HG03439 (cell line): ENCODE results near the gene DNAJC7.
"Not testable (repeated sequence)": the region's sequence is repeated elsewhere in the genome, so short reads cannot be mapped to it uniquely, and the experiment has no call there.

Experiments
- ATAC-seq: cut with Tn5 transposase; IDR thresholded peaks from one replicate; pipeline ENCODE4 v1.9.1; 2021; ENCODE audit warnings: mild to moderate bottlenecking, moderate library complexity; ENCODE audit not compliant: unreplicated experiment

Gene DNAJC7

GRCh38 chr17:42042598-42043319 is 25.5 kb upstream of the DNAJC7 start:
- no peak for ATAC-seq

DNA sequence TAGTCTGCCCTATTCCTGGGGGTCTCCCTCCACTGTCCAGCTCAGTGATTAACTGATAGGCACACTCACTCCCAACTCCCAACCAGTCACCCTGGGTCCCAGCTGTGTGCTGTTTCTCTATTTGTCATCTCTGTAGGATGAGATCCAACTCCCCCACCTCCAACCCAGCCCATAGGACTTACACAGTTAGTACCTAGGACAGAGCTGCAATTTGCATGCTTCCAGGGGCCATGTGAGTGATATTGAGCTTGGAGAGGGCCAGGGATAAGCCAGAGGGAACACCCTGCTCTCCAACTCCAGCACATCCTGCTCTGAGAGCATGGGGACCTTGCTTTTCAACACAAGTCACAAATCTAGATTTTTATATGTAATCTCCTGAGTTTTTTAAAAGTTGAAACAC is 24.4 kb upstream of the DNAJC7 start:
- ATAC-seq = no peak

GRCh38 chr17:42040818-42041217 is 23.6 kb upstream of the DNAJC7 start:
- ATAC-seq = no peak

DNA sequence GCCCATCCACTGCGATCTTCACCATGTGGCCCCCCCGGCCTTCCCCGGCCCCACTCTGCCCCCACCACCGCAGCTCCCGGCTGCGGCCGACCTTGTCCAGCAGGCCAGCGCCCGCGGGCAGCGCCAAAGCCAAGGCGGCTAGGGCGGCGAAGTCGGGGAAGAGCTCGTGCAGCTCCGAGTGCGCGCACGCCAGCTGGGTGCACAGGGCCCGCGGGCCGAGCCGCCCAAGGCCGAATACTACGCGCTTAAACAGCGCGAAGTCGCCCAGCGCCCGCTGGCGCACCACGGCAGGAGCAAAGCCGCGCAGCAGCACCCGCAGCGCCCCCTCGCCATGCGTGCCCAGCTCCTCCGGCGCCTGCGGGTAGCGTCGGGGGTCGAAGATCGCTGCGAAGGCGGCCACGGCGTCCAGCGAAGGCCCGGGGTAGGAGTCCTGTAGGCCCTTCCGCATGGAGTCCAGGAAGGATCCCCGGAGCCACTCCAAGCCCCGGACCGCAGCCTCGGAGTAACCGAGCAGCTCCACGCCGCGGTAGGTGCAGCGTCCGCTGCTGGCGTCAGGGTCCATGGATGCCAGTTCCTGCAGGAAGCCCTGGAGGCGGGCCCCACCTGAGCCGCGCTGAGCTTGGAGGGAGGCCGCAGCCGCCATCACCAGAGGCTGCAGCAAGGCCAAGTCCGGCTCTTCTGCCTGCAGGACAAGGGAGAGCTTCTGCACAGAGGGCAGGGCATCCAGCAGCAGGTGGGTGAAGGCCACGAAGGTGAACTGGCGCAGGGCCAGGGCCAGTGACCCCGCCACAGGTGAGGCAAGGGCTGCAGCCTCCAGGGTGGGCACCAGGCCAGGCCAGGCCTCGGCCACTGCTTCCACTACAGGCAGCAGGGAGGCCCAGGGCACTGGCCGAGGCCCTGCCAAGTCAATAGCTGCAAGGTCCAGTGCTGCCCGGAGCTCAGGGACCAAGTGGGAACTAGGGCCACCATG is 22.8 kb upstream of the DNAJC7 start:
- no peak for ATAC-seq

DNA sequence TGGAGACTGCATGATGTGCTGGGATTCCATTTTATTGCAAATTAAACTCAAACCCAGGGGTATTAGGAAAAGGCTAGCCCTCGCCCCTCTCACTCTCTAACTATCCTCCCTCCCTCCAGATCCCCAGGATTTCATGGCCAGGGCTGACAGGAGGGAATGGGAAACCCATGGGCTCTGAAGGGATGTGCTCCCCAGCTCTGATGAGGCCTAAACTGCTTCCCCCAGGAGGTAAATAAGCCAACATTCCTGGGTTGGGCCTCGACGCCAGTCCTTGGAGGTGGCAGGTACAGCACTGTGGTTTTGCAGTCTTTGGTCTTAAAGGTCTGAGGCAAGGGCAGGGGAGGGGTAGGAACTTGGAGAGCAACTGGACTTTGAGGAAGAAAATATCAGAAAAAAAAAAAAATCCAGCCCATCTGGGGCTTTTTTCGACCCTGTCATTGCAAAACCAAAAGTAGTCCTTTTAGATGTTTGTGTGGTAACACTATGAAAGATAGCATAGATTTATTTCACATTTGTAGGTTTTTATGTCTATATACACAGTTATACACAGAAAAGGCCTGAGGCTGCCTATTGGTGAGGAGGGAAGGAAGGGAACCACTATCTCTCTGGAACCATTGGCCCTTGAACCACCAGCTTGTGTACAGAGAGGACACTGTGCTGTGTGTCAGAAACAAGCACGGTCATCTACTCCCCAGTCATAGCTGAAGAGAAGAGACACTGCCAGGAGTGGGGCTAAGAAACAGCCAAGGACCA is 21.2 kb upstream of the DNAJC7 start:
- ATAC-seq = no peak

- ATAC-seq = no peak
These were observed 16.8 kb upstream of the DNAJC7 start for GRCh38 chr17:42034059-42034458.

DNA sequence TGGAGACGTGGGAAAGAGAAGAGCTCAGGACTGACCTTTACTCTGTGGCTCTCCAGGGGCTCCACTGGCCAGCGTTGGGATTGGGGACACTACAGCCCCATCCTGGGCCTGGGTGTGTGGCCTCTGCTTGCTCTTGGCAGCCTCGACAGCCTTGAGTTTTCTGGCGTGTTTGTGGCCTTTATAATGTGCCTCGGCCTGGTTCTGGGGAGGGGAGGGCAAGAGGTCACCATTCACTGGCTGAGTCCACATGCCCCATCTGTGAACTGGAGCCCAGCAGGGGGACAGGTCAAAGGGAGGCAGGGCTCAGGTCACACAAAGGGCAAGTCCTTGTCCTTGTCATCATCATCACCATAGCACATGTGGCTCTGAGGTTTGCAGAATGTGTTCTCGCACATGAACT is 14.3 kb upstream of the DNAJC7 start:
- no peak for ATAC-seq

DNA sequence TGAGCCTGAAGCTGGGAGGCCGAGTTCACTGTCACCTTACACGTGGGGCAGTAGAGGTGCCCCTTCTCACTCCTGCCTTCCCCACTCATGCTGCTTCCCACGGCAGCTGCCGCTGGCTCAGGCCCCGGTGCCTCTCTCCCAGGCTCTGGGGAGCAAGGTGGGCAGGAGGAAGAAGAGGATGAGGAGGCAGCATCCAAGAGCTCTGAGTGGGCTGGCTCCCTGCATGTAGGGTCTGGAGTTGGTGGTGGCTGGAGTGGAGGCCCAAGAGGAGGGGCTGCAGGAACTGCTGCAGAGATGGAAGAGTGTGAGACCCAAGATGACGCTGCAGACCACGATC is 11.5 kb upstream of the DNAJC7 start:
- no peak for ATAC-seq

GRCh38 chr17:42027961-42028790 is 10.9 kb upstream of the DNAJC7 start:
- no peak for ATAC-seq

GRCh38 chr17:42027590-42027889 is 10.3 kb upstream of the DNAJC7 start:
- no peak for ATAC-seq

DNA sequence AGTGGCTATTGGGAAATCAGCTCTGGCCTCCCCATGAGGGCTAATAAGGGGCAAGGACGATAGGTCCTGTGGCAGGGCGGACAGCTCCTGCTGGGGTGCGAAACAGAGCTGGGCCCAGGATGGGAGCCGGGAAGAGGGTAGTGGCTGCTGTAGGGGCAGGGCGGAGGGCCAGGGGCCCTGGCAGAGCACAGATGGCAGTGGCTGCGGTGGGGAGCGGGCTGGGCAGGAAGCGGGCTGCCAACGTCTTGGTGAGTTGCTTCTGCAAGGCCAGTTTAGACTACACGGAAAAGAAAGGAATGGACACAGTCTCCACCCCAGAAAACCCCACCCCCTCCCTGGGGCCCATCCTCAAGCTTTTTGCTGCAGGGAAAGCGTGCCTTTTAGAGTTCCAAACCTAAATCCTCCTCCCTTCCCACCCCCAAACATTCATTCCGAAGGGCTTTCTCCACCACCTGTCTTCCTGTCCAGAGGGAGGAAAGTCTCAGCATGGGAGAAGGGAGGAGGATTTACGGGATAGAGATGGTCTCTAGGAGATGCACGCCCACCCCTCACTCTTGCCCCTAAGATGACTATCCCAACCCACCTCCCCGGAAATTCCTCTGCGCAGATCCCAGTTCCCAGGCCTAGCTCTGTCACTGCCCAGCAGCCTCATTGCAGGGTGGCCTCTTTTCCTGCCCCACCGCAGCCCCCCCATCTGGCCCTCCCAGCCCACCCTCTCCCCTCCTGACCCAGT is 9.8 kb upstream of the DNAJC7 start:
- no peak for ATAC-seq

DNA sequence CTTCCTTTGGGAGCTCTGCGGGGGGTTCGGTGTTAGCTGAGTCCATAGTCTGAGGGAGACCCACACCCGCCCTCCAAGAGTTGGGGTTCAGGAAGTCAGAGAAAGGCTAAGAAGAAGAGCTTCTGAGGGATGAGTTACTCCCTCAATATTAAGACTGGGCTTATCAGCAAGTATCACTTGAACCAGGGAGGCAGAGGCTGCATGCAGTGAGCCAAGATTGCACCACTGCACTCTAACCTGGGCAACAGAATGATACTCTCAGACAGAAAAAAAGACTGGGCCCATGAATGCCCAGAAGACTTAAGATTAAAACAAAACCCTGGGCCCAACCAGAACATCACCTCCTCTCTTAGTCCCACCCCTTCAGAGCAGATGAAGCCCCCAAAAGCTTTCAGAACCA is 8.7 kb upstream of the DNAJC7 start:
- no peak for ATAC-seq

GRCh38 chr17:42025191-42025579 is 7.9 kb upstream of the DNAJC7 start:
- no peak for ATAC-seq

DNA sequence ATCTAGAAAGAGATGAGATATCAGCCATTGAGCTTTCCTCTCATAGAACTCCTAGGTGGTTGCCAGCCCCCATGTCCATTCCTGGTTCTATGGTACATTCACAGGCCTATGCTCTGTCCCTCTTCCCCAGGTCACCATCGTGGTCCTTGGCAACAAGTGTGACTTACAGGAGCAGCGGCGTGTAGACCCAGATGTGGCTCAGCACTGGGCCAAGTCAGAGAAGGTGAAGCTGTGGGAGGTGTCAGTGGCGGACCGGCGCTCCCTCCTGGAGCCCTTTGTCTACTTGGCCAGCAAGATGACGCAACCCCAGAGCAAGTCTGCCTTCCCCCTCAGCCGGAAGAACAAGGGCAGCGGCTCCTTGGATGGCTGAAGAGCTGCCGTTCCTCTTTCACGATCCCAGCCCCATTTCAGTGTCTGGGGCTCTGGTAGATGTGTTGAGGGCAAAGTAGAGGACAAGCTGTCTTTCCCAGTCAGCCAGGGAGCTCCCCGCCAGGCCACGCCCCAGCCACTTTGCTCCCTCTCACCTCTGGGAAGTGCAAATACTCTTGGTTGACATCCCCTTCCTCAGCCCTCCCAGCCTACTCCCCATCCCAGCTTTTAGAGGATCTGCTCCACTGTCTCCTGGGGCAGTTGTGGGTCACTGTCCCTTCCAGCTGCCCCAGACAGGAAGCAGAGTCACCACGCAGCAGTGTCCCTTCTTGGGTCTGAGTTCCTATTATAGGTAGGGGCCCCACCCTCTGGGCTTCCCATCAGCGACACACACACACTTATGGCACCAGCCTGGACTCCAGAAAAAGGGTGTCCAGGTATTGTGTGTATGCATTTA is 6.5 kb upstream of the DNAJC7 start:
- no peak for ATAC-seq

GRCh38 chr17:42020845-42021244 is 3.6 kb upstream of the DNAJC7 start:
- not testable (repeated sequence) for ATAC-seq

DNA sequence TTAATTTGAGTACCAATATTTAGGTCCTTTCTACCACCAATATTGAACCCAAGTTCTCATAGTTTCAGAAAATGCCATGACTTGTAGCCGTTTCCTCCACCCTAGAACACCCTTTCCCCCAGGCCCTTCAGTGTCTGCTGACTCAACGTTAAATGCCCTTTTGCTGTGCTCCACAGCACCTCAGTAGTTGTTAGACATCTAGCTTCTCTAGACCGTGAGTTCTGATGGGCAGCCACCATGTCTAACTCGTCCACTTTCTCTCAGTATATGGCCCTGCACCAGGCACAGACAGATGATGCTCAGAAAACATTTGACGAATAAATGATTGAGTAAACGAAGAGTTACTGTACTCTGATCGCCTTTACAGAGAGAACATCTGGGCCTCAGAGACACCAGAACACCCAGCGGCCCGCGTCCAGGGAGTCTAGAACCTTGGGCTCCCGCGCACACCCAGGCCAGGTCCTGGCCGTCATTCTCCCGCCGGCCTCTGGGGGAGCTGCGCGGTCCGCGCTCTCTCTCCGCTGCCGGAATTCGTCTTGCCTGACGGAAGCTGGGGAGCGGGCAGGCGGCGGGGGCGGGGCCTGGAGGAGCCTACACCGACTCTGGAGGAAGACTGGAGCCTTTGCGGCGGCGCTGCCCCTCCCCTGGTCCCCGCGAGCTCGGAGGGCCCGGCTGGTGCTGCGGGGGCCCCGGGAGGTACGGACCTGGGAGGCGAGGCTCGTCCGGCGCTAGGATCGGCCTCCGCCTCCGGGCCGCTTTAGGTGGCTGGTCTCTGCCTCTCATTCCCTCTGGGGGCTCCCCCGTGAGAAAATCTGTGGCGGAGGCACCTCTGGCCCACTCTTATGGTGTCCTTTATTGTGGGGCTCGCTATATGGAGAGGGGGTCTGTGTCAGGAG is 2.5 kb upstream of the DNAJC7 start, which contains the start of gene NKIRAS2:
NKIRAS2 (plus strand) TSS at position 582 of the 896 bp plus-strand sequence. CDS start 1,488 bp downstream, outside the sequence.
- peak; percentile 48 for ATAC-seq

DNA sequence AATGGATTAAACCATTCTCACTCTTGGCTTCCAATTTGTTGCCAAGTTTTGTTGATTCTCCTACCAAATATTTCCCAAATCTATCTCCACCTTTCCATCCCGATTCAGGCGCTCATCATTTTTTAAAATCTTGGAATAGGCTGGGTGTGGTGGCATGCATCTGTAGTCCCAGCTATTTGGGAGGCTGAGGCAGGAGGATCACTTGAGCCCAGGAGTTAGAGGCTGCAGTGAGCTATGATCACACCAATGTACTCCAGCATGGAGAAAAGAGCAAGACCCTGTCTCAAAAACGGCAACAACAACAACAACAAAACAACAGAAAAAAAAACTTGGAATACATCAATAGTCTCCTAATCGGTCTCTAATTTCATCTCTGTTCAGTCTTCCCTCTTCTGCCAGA is 1.7 kb upstream of the DNAJC7 start:
- ATAC-seq = no peak

DNA sequence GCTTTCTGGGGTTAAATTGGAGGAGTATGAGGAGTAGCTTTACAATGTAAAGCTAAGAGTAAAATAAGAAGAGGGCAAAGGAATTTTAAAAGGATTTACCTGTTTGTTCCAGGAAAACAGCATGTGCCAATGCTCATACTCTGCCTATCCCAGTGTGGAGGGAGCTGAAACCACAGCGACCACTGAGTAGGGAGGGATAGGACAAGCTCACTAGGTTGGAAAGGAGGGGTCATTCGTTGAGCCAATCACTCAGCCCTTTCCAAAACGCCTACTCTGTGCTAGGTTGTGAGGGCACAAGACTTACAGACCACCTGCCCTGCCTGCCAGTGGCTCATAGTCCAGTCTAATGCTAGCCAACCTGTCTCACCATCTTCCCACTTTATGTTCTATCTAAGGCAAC is 1.1 kb upstream of the DNAJC7 start:
- no peak for ATAC-seq
